ENCODE measurements around the gene TRPC3. TPM values are rescaled to one million over a fixed set of nuclear protein-coding genes. Genes with fewer than 3 reads are reported as not detected.

TRPC3 gene
- total RNA-seq = 0.18 TPM in 1 of 2 replicates, not detected in the other

GRCh38 chr4:121951521-121952110 lies at the start of gene TRPC3:
Gene TRPC3, minus strand, starts transcription at chr4:121952060. Its CDS starts 380 bp downstream, at chr4:121951680.

GRCh38 chr4:121869841-121870822 lies 81.7 kb downstream of the TRPC3 start, which contains the start of gene BBS7:
Gene BBS7, minus strand, starts transcription at chr4:121870474. Its CDS starts 161 bp downstream, at chr4:121870313.

Other genes with a start within 250 kb of the TRPC3 start
- gene SMIM43, start 186.9 kb downstream of the TRPC3 start, total RNA-seq = under 0.01 TPM in 1 of 2 replicates, not detected in the other
- gene EXOSC9, start 150.7 kb downstream of the TRPC3 start, total RNA-seq = 27.1 and 34.3 TPM in 2 replicates
- gene CCNA2, start 128.2 kb downstream of the TRPC3 start, total RNA-seq = 83.6 and 86.7 TPM in 2 replicates
- 17.9 and 27.6 TPM in 2 replicates for gene BBS7, start 81.6 kb downstream of the TRPC3 start, total RNA-seq
- 30.0 and 39.7 TPM in 2 replicates for gene BLTP1, start 200.3 kb upstream of the TRPC3 start, total RNA-seq